Keratinocyte (primary cell): ENCODE results near the gene HAAO.

Experiments used
- EZH2 ChIP-seq: IDR thresholded peaks from one replicate; pipeline ENCODE4 v1.6.1; 2012; ENCODE audit warnings: inconsistent platforms, mild to moderate bottlenecking, low read length, moderate library complexity
- TF ChIP-seq, protein P1 (sequence below), 3 experiments: IDR thresholded peaks in 1 of 3; conservative IDR thresholded peaks in 1 of 3; optimal IDR thresholded peaks in 1 of 3; 2 replicates in 2 of 3; 3 replicates in 1 of 3; pipeline versions ENCODE3 to v1.5.1; 2011; ENCODE audit warnings: low read length in 3 of 3, mild to moderate bottlenecking in 3 of 3, moderate library complexity in 2 of 3, control low read depth in 1 of 3, inconsistent platforms in 1 of 3; ENCODE audit not compliant: insufficient read depth in 2 of 3; ENCODE audit errors: extremely low read depth in 1 of 3

DNA sequence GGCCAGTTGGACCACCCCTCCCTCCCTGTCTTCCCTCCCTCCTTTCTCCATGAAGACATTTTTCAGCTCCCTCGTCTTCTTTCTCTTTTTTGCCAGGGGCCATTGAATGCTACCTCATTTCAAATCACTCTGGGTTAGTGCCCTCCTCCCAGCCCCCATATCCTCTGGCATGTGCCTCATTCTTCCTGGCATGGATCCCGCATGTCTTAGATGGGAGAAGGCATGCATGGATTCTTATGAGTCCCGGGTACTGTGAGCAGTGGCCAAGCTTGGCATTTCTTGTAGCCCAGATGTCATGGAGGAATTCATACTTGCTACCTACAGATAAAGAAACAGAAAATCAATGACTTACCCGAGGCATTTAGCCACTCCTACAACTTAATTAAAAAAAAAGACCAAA, 9.0 kb upstream of the HAAO start:
- no peak for TF ChIP-seq EZH2
- TF ChIP-seq, protein P1, sequence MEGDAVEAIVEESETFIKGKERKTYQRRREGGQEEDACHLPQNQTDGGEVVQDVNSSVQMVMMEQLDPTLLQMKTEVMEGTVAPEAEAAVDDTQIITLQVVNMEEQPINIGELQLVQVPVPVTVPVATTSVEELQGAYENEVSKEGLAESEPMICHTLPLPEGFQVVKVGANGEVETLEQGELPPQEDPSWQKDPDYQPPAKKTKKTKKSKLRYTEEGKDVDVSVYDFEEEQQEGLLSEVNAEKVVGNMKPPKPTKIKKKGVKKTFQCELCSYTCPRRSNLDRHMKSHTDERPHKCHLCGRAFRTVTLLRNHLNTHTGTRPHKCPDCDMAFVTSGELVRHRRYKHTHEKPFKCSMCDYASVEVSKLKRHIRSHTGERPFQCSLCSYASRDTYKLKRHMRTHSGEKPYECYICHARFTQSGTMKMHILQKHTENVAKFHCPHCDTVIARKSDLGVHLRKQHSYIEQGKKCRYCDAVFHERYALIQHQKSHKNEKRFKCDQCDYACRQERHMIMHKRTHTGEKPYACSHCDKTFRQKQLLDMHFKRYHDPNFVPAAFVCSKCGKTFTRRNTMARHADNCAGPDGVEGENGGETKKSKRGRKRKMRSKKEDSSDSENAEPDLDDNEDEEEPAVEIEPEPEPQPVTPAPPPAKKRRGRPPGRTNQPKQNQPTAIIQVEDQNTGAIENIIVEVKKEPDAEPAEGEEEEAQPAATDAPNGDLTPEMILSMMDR (optimal IDR thresholded peaks at IDR 0.05 in 1 of 3, IDR thresholded peaks at IDR 0.05 in 1 of 3, conservative IDR thresholded peaks at IDR 0.05 in 1 of 3; ENCODE audit: extremely low read depth in 1 of 3, insufficient read depth in 2 of 3, low read length in 3 of 3) = no peak
